ENCODE data around the gene PLAAT2.
"Not testable (repeated sequence)": the region's sequence is repeated elsewhere in the genome, so short reads cannot be mapped to it uniquely, and the experiment has no call there.

PLAAT2 gene

GRCh38 chr11:63534895-63535461, 28.2 kb downstream of the PLAAT2 start:
- no peak for TF ChIP-seq CTCF (IDR thresholded peaks at IDR 0.05; ENCODE audit: borderline replicate concordance, control extremely low read depth, extremely low read depth, insufficient read depth, missing control alignments)
- in situ Hi-C loops (cut with MboI; ENCODE audit: low sequenced_read_pairs, unreplicated experiment) = no loop called here
- DNase-seq (ENCODE audit: low spot score) = peak; percentile 50

- DNase-seq (ENCODE audit: low spot score) = no peak
- TF ChIP-seq CTCF (IDR thresholded peaks at IDR 0.05; ENCODE audit: borderline replicate concordance, control extremely low read depth, extremely low read depth, insufficient read depth, missing control alignments) = no peak
- in situ Hi-C loops (cut with MboI; ENCODE audit: low sequenced_read_pairs, unreplicated experiment) = no loop called here
Observed at GRCh38 chr11:63534076-63534475, 29.1 kb downstream of the PLAAT2 start.

GRCh38 chr11:63532799-63533475, 30.2 kb downstream of the PLAAT2 start:
- TF ChIP-seq CTCF (IDR thresholded peaks at IDR 0.05; ENCODE audit: borderline replicate concordance, control extremely low read depth, extremely low read depth, insufficient read depth, missing control alignments) = no peak

GRCh38 chr11:63532117-63532516, 31.1 kb downstream of the PLAAT2 start:
- in situ Hi-C loops (cut with MboI; ENCODE audit: low sequenced_read_pairs, unreplicated experiment) = no loop called here
- no peak for DNase-seq (ENCODE audit: low spot score)
- no peak for TF ChIP-seq CTCF (IDR thresholded peaks at IDR 0.05; ENCODE audit: borderline replicate concordance, control extremely low read depth, extremely low read depth, insufficient read depth, missing control alignments)

More at GRCh38 chr11:63532799-63533475, 30.2 kb downstream of the PLAAT2 start:
- no peak for DNase-seq (ENCODE audit: low spot score)
- in situ Hi-C loops (cut with MboI; ENCODE audit: low sequenced_read_pairs, unreplicated experiment) = no loop called here

GRCh38 chr11:63531074-63531792, 31.9 kb downstream of the PLAAT2 start:
- in situ Hi-C loops (cut with MboI; ENCODE audit: low sequenced_read_pairs, unreplicated experiment) = not testable (repeated sequence)
- peak; percentile 12 for DNase-seq (ENCODE audit: low spot score)

GRCh38 chr11:63530021-63530420, 33.2 kb downstream of the PLAAT2 start:
- in situ Hi-C loops (cut with MboI; ENCODE audit: low sequenced_read_pairs, unreplicated experiment) = no loop called here
- no peak for DNase-seq (ENCODE audit: low spot score)
- no peak for TF ChIP-seq CTCF (IDR thresholded peaks at IDR 0.05; ENCODE audit: borderline replicate concordance, control extremely low read depth, extremely low read depth, insufficient read depth, missing control alignments)

GRCh38 chr11:63529373-63529772, 33.8 kb downstream of the PLAAT2 start:
- DNase-seq (ENCODE audit: low spot score); in situ Hi-C loops (cut with MboI; ENCODE audit: low sequenced_read_pairs, unreplicated experiment): not testable (repeated sequence)

GRCh38 chr11:63528729-63529278, 34.4 kb downstream of the PLAAT2 start:
- DNase-seq (ENCODE audit: low spot score); in situ Hi-C loops (cut with MboI; ENCODE audit: low sequenced_read_pairs, unreplicated experiment): not testable (repeated sequence)

GRCh38 chr11:63528156-63528555, 35.0 kb downstream of the PLAAT2 start:
- in situ Hi-C loops (cut with MboI; ENCODE audit: low sequenced_read_pairs, unreplicated experiment); DNase-seq (ENCODE audit: low spot score): not testable (repeated sequence)
